ENCODE results near the gene MAPK10.

DNA sequence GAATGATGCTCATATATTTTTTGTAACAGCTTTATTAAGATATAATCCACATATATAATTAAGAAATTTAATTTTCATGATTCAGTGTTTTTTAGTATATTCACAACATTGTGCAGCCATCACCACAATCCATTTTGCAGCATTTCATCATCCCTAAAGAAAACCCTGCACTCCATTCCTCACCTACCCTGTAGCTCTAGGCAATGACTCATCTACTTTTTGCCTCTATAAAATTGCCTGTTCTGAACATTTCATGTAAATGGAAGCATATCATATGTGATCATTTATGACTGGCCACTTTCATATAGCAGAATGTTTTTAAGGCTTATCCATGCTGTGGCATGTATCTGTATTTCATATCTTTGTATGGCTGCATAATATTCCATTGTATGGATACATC is 339.9 kb downstream of the MAPK10 start:
- TF ChIP-seq, protein P1, sequence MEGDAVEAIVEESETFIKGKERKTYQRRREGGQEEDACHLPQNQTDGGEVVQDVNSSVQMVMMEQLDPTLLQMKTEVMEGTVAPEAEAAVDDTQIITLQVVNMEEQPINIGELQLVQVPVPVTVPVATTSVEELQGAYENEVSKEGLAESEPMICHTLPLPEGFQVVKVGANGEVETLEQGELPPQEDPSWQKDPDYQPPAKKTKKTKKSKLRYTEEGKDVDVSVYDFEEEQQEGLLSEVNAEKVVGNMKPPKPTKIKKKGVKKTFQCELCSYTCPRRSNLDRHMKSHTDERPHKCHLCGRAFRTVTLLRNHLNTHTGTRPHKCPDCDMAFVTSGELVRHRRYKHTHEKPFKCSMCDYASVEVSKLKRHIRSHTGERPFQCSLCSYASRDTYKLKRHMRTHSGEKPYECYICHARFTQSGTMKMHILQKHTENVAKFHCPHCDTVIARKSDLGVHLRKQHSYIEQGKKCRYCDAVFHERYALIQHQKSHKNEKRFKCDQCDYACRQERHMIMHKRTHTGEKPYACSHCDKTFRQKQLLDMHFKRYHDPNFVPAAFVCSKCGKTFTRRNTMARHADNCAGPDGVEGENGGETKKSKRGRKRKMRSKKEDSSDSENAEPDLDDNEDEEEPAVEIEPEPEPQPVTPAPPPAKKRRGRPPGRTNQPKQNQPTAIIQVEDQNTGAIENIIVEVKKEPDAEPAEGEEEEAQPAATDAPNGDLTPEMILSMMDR (IDR thresholded peaks at IDR 0.05; ENCODE audit: low read depth, low read length), result no peak
- TF ChIP-seq EZH2phosphoT487 (IDR thresholded peaks at IDR 0.05; ENCODE audit: low read depth), result no peak
